Measurements from ENCODE around the gene EFCAB11.
A peak's percentile ranks its signal among the peaks of the same experiment; 100 is the strongest.
"Not testable (repeated sequence)": the region's sequence is repeated elsewhere in the genome, so short reads cannot be mapped to it uniquely, and the experiment has no call there.

The EFCAB11 gene

GRCh38 chr14:89900802-89901201 is 53.7 kb downstream of the EFCAB11 start:
- no peak for DNase-seq (ENCODE audit: low read depth)
- no peak overlapping the region for H3K4me3 ChIP-seq (ENCODE audit: control insufficient read depth, low read depth, low read length)
- TF ChIP-seq CTCF (IDR thresholded peaks at IDR 0.05; ENCODE audit: control insufficient read depth, insufficient read depth, low read depth, low read length, missing control alignments) = no peak

DNA sequence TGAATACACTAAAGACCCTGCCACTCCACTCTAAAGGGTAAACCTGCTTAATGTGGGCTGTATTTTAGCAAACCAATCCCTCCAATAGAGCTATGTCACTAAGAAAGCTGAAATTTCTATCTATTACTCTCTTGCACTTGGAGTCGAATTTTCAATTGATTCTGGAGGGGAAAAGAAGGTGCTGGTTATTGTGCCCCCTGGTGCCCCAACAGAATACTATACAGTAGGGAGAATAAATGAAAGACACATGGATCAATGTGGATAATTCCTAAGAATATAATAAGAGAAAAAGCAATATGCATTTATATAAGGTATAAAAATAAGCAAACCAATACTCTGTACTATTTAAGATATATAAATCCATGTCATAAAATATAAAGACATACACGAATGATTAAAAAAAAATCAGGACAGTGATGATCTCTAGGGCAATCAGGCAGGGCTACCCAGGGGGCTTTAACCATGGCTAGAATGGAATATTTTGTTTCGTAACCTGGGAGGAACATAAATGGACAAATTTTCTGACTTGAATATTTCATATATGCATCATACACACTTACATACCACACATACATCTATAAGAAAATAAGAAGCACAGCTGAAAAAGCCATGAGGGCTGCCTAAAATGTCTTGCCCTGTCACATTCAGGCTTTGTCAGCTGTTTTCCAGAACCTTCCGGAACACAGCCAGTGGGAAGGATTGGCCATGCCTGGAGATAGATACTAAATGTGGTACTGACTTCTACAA is 54.4 kb downstream of the EFCAB11 start:
- peak; percentile 47 for TF ChIP-seq CTCF (IDR thresholded peaks at IDR 0.05; ENCODE audit: control insufficient read depth, insufficient read depth, low read depth, low read length, missing control alignments)
- DNase-seq (ENCODE audit: low read depth) = no peak
- H3K4me3 ChIP-seq (ENCODE audit: control insufficient read depth, low read depth, low read length) = no peak overlapping the region

- TF ChIP-seq CTCF (IDR thresholded peaks at IDR 0.05; ENCODE audit: control insufficient read depth, insufficient read depth, low read depth, low read length, missing control alignments) = no peak
- no peak overlapping the region for H3K4me3 ChIP-seq (ENCODE audit: control insufficient read depth, low read depth, low read length)
- DNase-seq (ENCODE audit: low read depth) = no peak
These were observed 55.2 kb downstream of the EFCAB11 start for GRCh38 chr14:89899291-89899690.

DNA sequence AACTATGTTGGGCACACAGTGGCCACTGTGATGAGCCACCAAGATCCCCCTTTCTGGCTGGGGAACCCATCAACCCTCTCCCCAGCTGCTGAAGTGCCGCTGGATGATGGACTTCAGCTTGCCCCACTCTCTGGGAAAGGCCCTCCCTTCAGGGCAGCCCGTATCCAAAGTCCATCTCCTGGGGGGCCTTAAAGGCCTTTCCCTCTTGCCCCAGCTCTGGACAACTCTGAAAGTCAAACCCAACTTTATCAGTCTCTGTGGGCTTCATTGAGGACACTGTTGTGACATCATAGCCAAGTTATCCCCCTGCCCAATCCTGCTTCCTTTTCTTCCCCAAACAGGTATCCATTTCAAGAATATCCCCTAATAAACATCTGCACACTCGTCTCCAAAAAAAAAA is 61.1 kb downstream of the EFCAB11 start:
- not testable (repeated sequence) for DNase-seq (ENCODE audit: low read depth); H3K4me3 ChIP-seq (ENCODE audit: control insufficient read depth, low read depth, low read length)

DNA sequence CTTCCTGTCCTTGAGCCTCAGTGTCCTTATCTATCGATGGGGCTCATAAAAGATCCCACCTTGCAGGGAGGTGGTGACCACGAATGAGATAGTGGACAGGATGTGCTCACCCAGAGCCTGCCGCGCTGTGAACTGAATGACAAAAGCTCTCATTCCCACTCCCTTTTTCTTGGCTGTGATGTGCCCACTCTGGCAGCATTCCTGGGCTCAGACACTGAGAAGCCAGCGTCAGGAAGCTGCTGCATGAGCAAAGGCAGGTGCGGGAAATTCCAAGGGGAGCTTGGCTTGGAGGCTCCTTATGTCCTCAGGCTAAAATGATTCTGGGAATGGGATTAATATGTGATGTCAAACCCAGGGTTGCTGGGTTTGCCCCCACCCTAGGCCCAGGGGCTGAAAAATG is 61.6 kb downstream of the EFCAB11 start:
- DNase-seq (ENCODE audit: low read depth) = no peak
- no peak overlapping the region for H3K4me3 ChIP-seq (ENCODE audit: control insufficient read depth, low read depth, low read length)
- no peak for TF ChIP-seq CTCF (IDR thresholded peaks at IDR 0.05; ENCODE audit: control insufficient read depth, insufficient read depth, low read depth, low read length, missing control alignments)

DNA sequence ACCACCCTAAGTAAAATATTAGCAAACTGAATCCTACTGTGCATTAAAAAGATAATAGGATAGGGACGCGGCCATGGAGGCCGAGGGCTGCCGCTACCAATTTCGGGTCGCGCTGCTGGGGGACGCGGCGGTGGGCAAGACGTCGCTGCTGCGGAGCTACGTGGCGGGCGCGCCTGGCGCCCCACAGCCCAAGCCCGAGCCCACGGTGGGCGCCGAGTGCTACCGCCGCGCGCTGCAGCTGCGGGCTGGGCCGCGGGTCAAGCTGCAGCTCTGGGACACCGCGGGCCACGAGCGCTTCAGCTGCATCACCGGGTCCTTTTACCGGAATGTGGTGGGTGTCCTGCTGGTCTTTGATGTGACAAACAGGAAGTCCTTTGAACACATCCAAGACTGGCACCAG is 62.8 kb downstream of the EFCAB11 start:
- not testable (repeated sequence) for H3K4me3 ChIP-seq (ENCODE audit: control insufficient read depth, low read depth, low read length); DNase-seq (ENCODE audit: low read depth)

GRCh38 chr14:89891055-89891454 is 63.5 kb downstream of the EFCAB11 start:
- DNase-seq (ENCODE audit: low read depth) = no peak
- H3K4me3 ChIP-seq (ENCODE audit: control insufficient read depth, low read depth, low read length) = no peak overlapping the region
- TF ChIP-seq CTCF (IDR thresholded peaks at IDR 0.05; ENCODE audit: control insufficient read depth, insufficient read depth, low read depth, low read length, missing control alignments) = no peak

GRCh38 chr14:89890589-89890988 is 63.9 kb downstream of the EFCAB11 start:
- no peak for TF ChIP-seq CTCF (IDR thresholded peaks at IDR 0.05; ENCODE audit: control insufficient read depth, insufficient read depth, low read depth, low read length, missing control alignments)
- H3K4me3 ChIP-seq (ENCODE audit: control insufficient read depth, low read depth, low read length) = no peak overlapping the region
- DNase-seq (ENCODE audit: low read depth) = no peak
